GM12872 (cell line): ENCODE data around the gene PLEKHM2.

ENCODE experiments used
- CTCF ChIP-seq: IDR thresholded peaks from 3 replicates; pipeline ENCODE4 v1.5.1; 2011; ENCODE audit warnings: low read depth, mild to moderate bottlenecking, low read length, moderate library complexity; ENCODE audit not compliant: insufficient read depth

Gene PLEKHM2

GRCh38 chr1:15734296-15734695 is 50.2 kb downstream of the PLEKHM2 start:
- no peak for TF ChIP-seq CTCF

- no peak for TF ChIP-seq CTCF
Measured at GRCh38 chr1:15734901-15735300, 50.8 kb downstream of the PLEKHM2 start.

GRCh38 chr1:15735304-15736037 is 51.4 kb downstream of the PLEKHM2 start:
- TF ChIP-seq CTCF: no peak

GRCh38 chr1:15736038-15736891 is 52.1 kb downstream of the PLEKHM2 start, which contains the start of gene SLC25A34:
TSS of gene SLC25A34 (plus strand) at chr1:15736258. CDS start at chr1:15736486, 228 bp downstream.
- TF ChIP-seq CTCF: no peak

GRCh38 chr1:15736892-15737261 is 52.8 kb downstream of the PLEKHM2 start:
- TF ChIP-seq CTCF: no peak

GRCh38 chr1:15737324-15738319 is 53.5 kb downstream of the PLEKHM2 start:
- TF ChIP-seq CTCF: no peak
